Tibial artery (tissue), 4 donors: ENCODE data around the gene PAX9.

ENCODE experiments used
- DNase-seq, 2 donors: peaks; one replicate each; pipeline ENCODE4 v3.0.0-alpha.2; 2019
- H3K27ac ChIP-seq, 2 donors: fragments of 200-600 bp; sonication (generic) in 1 of 2; 1 replicate in 1 of 2; 2 replicates in 1 of 2; pipeline ENCODE4 v1.5.1; 2018 to 2019; ENCODE audit warnings: mild to moderate bottlenecking in 1 of 2
- H3K27me3 ChIP-seq, 2 donors: fragments of 200-600 bp; sonication (generic) in 1 of 2; one replicate each; pipeline versions ENCODE4 v1.5.1 to v1.6.0; 2016 to 2019
- H3K36me3 ChIP-seq, 3 donors: fragments of 200-600 bp; sonication (generic) in 2 of 3; one replicate each; pipeline ENCODE4 v1.5.1; 2016 to 2019; ENCODE audit warnings: mild to moderate bottlenecking in 2 of 3
- H3K4me1 ChIP-seq, 4 donors: fragments of 200-600 bp; sonication (generic) in 2 of 4; 1 replicate in 3 of 4; 2 replicates in 1 of 4; pipeline ENCODE4 v1.5.1; 2016 to 2019
- H3K4me3 ChIP-seq, 2 donors: fragments of 200-600 bp; sonication (generic) in 1 of 2; 1 replicate in 1 of 2; 2 replicates in 1 of 2; pipeline ENCODE4 v1.5.1; 2018 to 2019; ENCODE audit warnings: mild to moderate bottlenecking in 2 of 2
- H3K9me3 ChIP-seq, 3 donors: fragments of 200-600 bp; sonication (generic) in 1 of 3; one replicate each; pipeline ENCODE4 v1.5.1; 2016 to 2019
- intact Hi-C: fragments of 100-400 bp; cut with DNase I; formaldehyde crosslinking; loops from one replicate; pipeline ENCODE4 v1.15.0; 2023; ENCODE audit warnings: low total_unique reads
- TF ChIP-seq, protein P1 (sequence below), 2 experiments: fragments of 200-600 bp in 1 of 2; fragments of 450-650 bp in 1 of 2; IDR thresholded peaks; one replicate each; pipeline ENCODE4 v1.5.1; 2017 to 2019; ENCODE audit warnings: antibody characterized with exemption in 2 of 2, mild to moderate bottlenecking in 1 of 2, moderate library complexity in 1 of 2

PAX9 gene

DNA sequence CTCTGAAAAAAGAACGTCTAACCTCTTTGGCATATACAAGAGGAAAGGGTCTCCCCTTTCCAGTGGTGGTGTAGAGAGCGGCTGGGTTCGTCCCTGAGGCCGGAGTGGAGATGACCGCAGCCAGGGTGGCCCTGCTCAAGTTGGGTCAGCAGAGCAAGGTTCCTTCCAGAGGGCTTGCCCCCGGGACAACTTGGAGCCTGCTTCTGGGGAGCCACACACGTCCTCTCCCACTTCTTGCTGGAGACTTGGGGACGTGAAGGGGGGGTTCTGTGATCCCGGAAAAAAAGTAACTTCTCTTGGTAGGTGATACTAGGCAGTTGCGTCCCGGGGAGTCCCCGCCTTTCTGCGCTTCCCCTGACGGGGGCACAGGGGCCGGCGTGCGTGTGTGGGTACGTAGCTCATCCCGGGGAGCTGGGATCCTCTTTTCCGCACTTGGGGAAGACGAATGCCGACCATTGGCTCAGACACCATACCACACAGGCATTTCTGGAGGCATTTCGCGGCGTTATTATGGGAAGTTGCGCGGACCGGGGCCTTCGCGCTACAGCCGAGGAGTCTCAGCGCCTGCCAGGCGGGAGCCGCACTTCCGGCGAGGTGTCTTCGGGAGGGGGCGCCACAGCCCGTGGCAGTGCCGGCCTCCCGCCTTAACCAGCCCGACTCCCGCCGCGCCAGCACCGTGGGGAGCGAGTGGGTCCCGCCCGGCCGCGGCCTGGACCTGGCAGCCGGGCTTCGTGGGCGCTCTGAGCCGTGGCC, 14.8 kb upstream of the PAX9 start:
- H3K4me3 ChIP-seq, result peak overlapping the region; percentile 45 to 47
- no peaks in the 10 kb centered on the region for H3K9me3 ChIP-seq
- peaks cover 0 to 21% (median 18%) of the 10 kb centered on the region in 4 donors for H3K4me1 ChIP-seq
- TF ChIP-seq, protein P1, sequence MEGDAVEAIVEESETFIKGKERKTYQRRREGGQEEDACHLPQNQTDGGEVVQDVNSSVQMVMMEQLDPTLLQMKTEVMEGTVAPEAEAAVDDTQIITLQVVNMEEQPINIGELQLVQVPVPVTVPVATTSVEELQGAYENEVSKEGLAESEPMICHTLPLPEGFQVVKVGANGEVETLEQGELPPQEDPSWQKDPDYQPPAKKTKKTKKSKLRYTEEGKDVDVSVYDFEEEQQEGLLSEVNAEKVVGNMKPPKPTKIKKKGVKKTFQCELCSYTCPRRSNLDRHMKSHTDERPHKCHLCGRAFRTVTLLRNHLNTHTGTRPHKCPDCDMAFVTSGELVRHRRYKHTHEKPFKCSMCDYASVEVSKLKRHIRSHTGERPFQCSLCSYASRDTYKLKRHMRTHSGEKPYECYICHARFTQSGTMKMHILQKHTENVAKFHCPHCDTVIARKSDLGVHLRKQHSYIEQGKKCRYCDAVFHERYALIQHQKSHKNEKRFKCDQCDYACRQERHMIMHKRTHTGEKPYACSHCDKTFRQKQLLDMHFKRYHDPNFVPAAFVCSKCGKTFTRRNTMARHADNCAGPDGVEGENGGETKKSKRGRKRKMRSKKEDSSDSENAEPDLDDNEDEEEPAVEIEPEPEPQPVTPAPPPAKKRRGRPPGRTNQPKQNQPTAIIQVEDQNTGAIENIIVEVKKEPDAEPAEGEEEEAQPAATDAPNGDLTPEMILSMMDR (IDR thresholded peaks at IDR 0.05), result peak in 1 of 2 experiments; percentile 12
- intact Hi-C loops, result loop anchor here (5.0 kb wide), 1 partner anchor 500 kb away; no protein-coding TSS in a partner anchor
- no peaks in the 10 kb centered on the region for H3K36me3 ChIP-seq
- peak in 1 of 2 donors; percentile 68 for DNase-seq
- peaks cover 3 to 69% of the 10 kb centered on the region in 2 donors for H3K27me3 ChIP-seq
- H3K27ac ChIP-seq, result peak overlapping the region in 1 of 2 donors; percentile 30

- Histone ChIP-seq H3K9me3 (no peaks in the 10 kb centered on the region), H3K4me1 (peaks cover 0 to 21% (median 18%) of the 10 kb centered on the region in 4 donors), H3K27me3 (peaks cover 3 to 69% of the 10 kb centered on the region in 2 donors), H3K36me3 (no peaks in the 10 kb centered on the region), H3K4me3 (peak overlapping the region; percentile 45 to 47), H3K27ac (peak overlapping the region in 1 of 2 donors; percentile 30)
- intact Hi-C loops, result loop anchor here (5.0 kb wide), 1 partner anchor 500 kb away; no protein-coding TSS in a partner anchor
- TF ChIP-seq, protein P1 (IDR thresholded peaks at IDR 0.05), result no peak
- no peak for DNase-seq
These were observed 14.2 kb upstream of the PAX9 start for GRCh38 chr14:36647417-36647823.

DNA sequence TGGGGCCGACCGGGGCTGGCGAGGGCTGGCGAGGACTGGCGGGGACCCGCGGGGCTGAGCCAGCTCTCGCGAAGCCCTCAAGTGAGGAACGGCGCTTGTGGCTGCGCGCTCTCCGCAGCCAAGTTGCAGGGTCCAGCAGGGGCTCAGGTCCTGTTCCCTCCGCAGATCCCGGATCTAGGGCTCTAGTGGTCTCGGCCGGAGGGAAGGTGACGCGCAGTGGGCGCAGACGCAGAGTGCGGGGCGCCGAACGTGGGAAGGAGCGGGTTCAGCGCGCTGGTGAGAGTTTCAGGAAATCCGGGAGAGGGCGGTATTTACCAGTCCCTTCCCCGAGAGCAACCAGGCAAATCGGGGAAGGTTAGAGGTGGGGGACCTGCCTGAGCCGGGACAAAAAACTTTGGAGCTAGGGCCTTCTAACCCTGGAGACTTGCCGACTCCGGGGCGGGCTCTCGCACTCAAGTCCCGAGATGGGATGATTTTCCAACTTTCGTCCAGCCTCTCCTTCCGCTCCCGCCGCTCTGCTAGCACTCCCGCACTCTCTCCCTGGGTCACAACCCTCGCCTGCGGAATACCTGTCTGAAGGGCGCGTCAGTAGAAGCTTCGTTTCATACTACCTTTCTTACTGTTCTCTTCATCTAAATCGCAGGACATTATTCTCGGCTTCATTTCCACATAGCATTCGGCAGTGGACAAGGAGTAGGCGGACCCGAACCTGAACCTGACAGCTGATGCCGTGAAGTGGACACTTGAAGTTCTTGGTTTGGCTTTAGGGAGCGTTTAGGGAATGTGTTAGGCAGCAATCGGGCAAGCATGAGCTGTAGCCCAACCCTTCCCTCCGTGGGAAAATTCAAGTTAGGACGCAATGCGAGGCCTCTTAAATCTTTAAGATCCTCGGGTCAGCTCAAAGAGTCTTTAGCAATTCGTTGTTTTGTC, 13.6 kb upstream of the PAX9 start:
- DNase-seq, result peak in 1 of 2 donors; percentile 67
- peaks cover 0 to 21% (median 18%) of the 10 kb centered on the region in 4 donors for H3K4me1 ChIP-seq
- TF ChIP-seq, protein P1 (IDR thresholded peaks at IDR 0.05), result peak; percentile 39 to 51
- H3K27me3 ChIP-seq, result peaks cover 3 to 75% of the 10 kb centered on the region in 2 donors
- peak overlapping the region; percentile 45 to 47 for H3K4me3 ChIP-seq
- no peaks in the 10 kb centered on the region for H3K36me3 ChIP-seq
- no peak overlapping the region for H3K27ac ChIP-seq
- no peaks in the 10 kb centered on the region for H3K9me3 ChIP-seq
- intact Hi-C loops, result loop anchor here (5.0 kb wide), 1 partner anchor 499 kb away; no protein-coding TSS in a partner anchor

DNA sequence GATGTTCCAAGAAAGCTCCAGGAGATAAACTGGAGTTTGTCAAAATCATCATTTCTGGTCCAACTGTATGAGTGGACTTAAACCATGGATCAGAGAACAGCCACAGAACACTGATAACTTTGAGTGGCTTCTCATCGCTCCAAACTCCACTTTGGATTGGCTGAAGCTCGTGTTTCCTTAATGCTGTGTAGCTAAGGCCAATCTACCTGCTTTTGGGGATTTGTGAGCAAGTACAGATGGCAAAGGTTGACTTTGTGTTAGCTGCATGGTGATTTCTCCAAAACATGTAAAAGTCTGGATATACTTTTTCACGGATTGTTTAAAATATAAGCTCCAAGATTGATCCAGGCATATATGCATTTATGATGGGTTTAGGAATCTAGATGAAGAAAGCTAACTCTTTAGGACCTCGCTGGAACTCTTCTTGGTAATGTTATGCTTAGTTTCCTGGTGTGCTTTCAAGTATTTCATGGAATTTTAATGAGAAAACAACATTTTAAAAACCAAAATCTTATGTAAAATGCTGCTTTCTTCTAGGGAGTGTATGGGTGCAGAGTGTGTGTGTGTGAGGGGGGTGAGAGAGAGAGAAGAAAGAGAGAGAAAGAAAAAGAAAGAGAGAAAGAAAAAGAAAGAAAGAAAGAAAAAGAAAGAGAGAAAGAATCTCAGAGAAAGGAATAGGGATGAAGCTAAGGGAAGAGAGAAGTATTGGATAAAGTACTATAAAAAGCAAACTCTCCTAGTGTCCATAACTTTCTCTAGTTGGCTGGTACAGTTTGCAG, 11.6 kb upstream of the PAX9 start:
- H3K9me3 ChIP-seq, result no peaks in the 10 kb centered on the region
- H3K27ac ChIP-seq, result no peak overlapping the region
- peaks cover 0 to 30% (median 18%) of the 10 kb centered on the region in 4 donors for H3K4me1 ChIP-seq
- H3K4me3 ChIP-seq, result no peak overlapping the region
- intact Hi-C loops, result loop anchor here (5.0 to 10.0 kb wide), 2 partner anchors 295 to 497 kb away; no protein-coding TSS in a partner anchor
- H3K36me3 ChIP-seq, result no peaks in the 10 kb centered on the region
- TF ChIP-seq, protein P1 (IDR thresholded peaks at IDR 0.05), result no peak
- peaks cover 11 to 94% of the 10 kb centered on the region in 2 donors for H3K27me3 ChIP-seq
- DNase-seq, result no peak
